COLO668 (cell line): ENCODE results near the gene FOXI3.
"Not testable (repeated sequence)": the region's sequence is repeated elsewhere in the genome, so short reads cannot be mapped to it uniquely, and the experiment has no call there.

Experiments
- DNase-seq: peaks from one replicate; lab custom pipeline; 2025; ENCODE audit not compliant: unreplicated experiment; lab: John Stamatoyannopoulos, UW

FOXI3 gene

GRCh38 chr2:88442473-88442872 lies 10.0 kb downstream of the FOXI3 start:
- DNase-seq, result no peak

- no peak for DNase-seq
These were observed 10.4 kb downstream of the FOXI3 start for GRCh38 chr2:88442061-88442460.

- DNase-seq, result no peak
These were observed 15.5 kb downstream of the FOXI3 start for GRCh38 chr2:88437010-88437409.

- DNase-seq, result no peak
These were observed 22.6 kb downstream of the FOXI3 start for GRCh38 chr2:88429929-88430328.

- no peak for DNase-seq
These were observed 28.8 kb downstream of the FOXI3 start for GRCh38 chr2:88423733-88424132.

GRCh38 chr2:88419051-88419450 lies 33.4 kb downstream of the FOXI3 start:
- DNase-seq, result not testable (repeated sequence)

- no peak for DNase-seq
These were observed 36.4 kb downstream of the FOXI3 start for GRCh38 chr2:88416016-88416663.

- not testable (repeated sequence) for DNase-seq
These were observed 43.6 kb downstream of the FOXI3 start for GRCh38 chr2:88408870-88409269.

- no peak for DNase-seq
These were observed 52.3 kb downstream of the FOXI3 start for GRCh38 chr2:88400037-88400767.

GRCh38 chr2:88398180-88398579 lies 54.3 kb downstream of the FOXI3 start:
- DNase-seq, result no peak
